Measurements from ENCODE around the gene GAREM1. TPM values are rescaled to one million over a fixed set of nuclear protein-coding genes. Genes with fewer than 3 reads are reported as not detected.

The GAREM1 gene
- total RNA-seq, 1 experiment from 2014 or later = 4.7 TPM

DNA sequence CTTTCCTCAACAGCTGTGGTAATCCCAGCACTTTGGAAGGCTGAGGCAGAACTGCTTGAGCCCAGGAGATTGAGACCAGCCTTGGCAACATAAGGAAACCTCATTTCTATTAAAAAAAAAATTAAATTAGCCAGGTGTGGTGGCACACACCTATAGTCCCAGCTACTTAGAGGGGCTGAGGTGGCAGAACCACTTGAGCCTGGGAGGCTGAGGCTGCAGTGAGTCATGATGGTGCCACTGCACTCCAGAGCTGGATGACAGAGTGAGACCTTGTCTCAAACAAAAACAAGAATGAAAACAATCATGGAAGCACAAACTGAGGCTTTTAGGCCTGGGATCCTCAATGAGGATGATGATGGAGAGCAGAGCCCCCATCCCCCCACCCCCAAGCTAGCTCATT, 19.8 kb downstream of the GAREM1 start:
- in situ Hi-C loops (cut with HindIII; ENCODE audit: low pct_unique_long_range_greater_than_20kb, low sequenced_read_pairs) = no loop called here
- H3K4me3 ChIP-seq (ENCODE audit: low read depth in 2 of 2, low read length in 2 of 2) = no peak overlapping the region
- no peak overlapping the region for H3K27ac ChIP-seq (ENCODE audit: low read length)
- no peaks in the 10 kb centered on the region for H3K36me3 ChIP-seq (ENCODE audit: control insufficient read depth, insufficient read depth, low read length)
- no peaks in the 10 kb centered on the region for H3K4me1 ChIP-seq (ENCODE audit: control insufficient read depth, insufficient read depth, low read length)
- ChIA-PET CTCF (no interaction called here), POLR2A (no interaction called here)
- intact Hi-C loops (cut with micrococcal nuclease; ENCODE audit: unreplicated experiment) = loop anchor here (10.0 kb wide), 1 partner anchor 56 kb away; no protein-coding TSS in a partner anchor
- H3K27me3 ChIP-seq (ENCODE audit: control insufficient read depth, insufficient read depth, low read length) = no peaks in the 10 kb centered on the region
- no peak for TF ChIP-seq SIN3A (IDR thresholded peaks at IDR 0.05; ENCODE audit: borderline replicate concordance, insufficient read depth, low read depth, low read length)
- TF ChIP-seq, protein P1, sequence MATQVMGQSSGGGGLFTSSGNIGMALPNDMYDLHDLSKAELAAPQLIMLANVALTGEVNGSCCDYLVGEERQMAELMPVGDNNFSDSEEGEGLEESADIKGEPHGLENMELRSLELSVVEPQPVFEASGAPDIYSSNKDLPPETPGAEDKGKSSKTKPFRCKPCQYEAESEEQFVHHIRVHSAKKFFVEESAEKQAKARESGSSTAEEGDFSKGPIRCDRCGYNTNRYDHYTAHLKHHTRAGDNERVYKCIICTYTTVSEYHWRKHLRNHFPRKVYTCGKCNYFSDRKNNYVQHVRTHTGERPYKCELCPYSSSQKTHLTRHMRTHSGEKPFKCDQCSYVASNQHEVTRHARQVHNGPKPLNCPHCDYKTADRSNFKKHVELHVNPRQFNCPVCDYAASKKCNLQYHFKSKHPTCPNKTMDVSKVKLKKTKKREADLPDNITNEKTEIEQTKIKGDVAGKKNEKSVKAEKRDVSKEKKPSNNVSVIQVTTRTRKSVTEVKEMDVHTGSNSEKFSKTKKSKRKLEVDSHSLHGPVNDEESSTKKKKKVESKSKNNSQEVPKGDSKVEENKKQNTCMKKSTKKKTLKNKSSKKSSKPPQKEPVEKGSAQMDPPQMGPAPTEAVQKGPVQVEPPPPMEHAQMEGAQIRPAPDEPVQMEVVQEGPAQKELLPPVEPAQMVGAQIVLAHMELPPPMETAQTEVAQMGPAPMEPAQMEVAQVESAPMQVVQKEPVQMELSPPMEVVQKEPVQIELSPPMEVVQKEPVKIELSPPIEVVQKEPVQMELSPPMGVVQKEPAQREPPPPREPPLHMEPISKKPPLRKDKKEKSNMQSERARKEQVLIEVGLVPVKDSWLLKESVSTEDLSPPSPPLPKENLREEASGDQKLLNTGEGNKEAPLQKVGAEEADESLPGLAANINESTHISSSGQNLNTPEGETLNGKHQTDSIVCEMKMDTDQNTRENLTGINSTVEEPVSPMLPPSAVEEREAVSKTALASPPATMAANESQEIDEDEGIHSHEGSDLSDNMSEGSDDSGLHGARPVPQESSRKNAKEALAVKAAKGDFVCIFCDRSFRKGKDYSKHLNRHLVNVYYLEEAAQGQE (IDR thresholded peaks at IDR 0.05; ENCODE audit: insufficient read depth in 1 of 2, low read depth in 2 of 2, low read length in 1 of 2) = no peak
- no peak for TF ChIP-seq TCF7L2 (IDR thresholded peaks at IDR 0.05; ENCODE audit: low read depth, low read length)
- TF ChIP-seq POLR2AphosphoS5 (IDR thresholded peaks at IDR 0.05; ENCODE audit: low read depth, low read length) = no peak
- TF ChIP-seq, protein P2, sequence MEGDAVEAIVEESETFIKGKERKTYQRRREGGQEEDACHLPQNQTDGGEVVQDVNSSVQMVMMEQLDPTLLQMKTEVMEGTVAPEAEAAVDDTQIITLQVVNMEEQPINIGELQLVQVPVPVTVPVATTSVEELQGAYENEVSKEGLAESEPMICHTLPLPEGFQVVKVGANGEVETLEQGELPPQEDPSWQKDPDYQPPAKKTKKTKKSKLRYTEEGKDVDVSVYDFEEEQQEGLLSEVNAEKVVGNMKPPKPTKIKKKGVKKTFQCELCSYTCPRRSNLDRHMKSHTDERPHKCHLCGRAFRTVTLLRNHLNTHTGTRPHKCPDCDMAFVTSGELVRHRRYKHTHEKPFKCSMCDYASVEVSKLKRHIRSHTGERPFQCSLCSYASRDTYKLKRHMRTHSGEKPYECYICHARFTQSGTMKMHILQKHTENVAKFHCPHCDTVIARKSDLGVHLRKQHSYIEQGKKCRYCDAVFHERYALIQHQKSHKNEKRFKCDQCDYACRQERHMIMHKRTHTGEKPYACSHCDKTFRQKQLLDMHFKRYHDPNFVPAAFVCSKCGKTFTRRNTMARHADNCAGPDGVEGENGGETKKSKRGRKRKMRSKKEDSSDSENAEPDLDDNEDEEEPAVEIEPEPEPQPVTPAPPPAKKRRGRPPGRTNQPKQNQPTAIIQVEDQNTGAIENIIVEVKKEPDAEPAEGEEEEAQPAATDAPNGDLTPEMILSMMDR (IDR thresholded peaks at IDR 0.05) = no peak
- no TSS peak for BruUV-seq (replicated peaks)
- ATAC-seq (no peak), DNase-seq (ENCODE audit: low read depth, low spot score) (no peak)
- no peaks in the 10 kb centered on the region for H3K9me3 ChIP-seq (ENCODE audit: control insufficient read depth, insufficient read depth, low read depth, low read length)

DNA sequence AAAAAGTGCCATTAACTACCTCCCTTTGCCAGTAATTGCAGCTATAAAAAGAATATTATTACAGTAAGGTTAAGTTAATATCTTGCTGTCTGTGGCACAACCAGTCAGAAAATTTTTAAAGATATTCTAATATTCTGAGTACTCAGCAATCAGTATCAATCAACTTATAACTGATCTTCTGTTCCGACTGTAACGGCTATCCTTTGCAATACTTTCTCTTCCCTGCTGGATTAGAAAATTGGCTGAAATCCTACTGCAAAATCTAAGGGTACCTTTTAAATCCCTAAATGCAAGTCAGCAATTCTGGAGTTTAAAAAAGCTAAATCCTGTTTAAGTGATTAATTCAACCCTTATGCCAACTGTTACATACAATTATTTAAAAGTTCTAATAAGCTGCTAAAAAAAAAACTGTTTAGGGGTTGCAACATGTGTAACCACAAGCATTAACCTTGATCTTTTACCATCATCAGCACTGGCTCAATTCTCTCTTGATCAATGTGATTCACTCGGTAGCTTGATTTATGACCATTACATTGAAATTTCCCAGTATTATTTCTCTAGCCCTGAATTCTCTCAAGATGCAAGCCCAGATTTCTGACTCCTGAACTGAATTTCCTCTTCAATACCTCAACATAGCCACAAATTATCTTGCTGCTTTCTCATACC, 20.5 kb downstream of the GAREM1 start:
- BruUV-seq (replicated peaks) = no TSS peak
- in situ Hi-C loops (cut with HindIII; ENCODE audit: low pct_unique_long_range_greater_than_20kb, low sequenced_read_pairs) = no loop called here
- no peak overlapping the region for H3K4me3 ChIP-seq (ENCODE audit: low read depth in 2 of 2, low read length in 2 of 2)
- ATAC-seq = no peak
- intact Hi-C loops (cut with micrococcal nuclease; ENCODE audit: unreplicated experiment) = loop anchor here (10.0 kb wide), 1 partner anchor 55 kb away; no protein-coding TSS in a partner anchor
- no peak for DNase-seq (ENCODE audit: low read depth, low spot score)
- TF ChIP-seq TCF7L2 (IDR thresholded peaks at IDR 0.05; ENCODE audit: low read depth, low read length) = no peak
- TF ChIP-seq SIN3A (IDR thresholded peaks at IDR 0.05; ENCODE audit: borderline replicate concordance, insufficient read depth, low read depth, low read length) = no peak
- TF ChIP-seq, protein P2 (IDR thresholded peaks at IDR 0.05) = no peak
- TF ChIP-seq, protein P1 (IDR thresholded peaks at IDR 0.05; ENCODE audit: insufficient read depth in 1 of 2, low read depth in 2 of 2, low read length in 1 of 2) = no peak
- TF ChIP-seq POLR2AphosphoS5 (IDR thresholded peaks at IDR 0.05; ENCODE audit: low read depth, low read length) = no peak
- no peaks in the 10 kb centered on the region for H3K27me3 ChIP-seq (ENCODE audit: control insufficient read depth, insufficient read depth, low read length)
- H3K27ac ChIP-seq (ENCODE audit: low read length) = no peak overlapping the region
- H3K9me3 ChIP-seq (ENCODE audit: control insufficient read depth, insufficient read depth, low read depth, low read length) = no peaks in the 10 kb centered on the region
- H3K4me1 ChIP-seq (ENCODE audit: control insufficient read depth, insufficient read depth, low read length) = no peaks in the 10 kb centered on the region
- CTCF ChIA-PET = no interaction called here
- POLR2A ChIA-PET = no interaction called here
- no peaks in the 10 kb centered on the region for H3K36me3 ChIP-seq (ENCODE audit: control insufficient read depth, insufficient read depth, low read length)

All from Panc1 (cell line).